Activated CD4-positive, CD25-positive, alpha-beta regulatory T cell treated with anti-CD3 and anti-CD28 coated beads, Interleukin-2, amount 50 U/mL, for 72 hours (primary cell): ENCODE data around the gene SH3RF2.

Experiments used
- DNase-seq: peaks from one replicate; pipeline ENCODE4 v3.0.0; 2021

The SH3RF2 gene

GRCh38 chr5:145923405-145923804 lies 13.0 kb upstream of the SH3RF2 start:
- DNase-seq: no peak

GRCh38 chr5:145924849-145925248 lies 11.5 kb upstream of the SH3RF2 start:
- DNase-seq: no peak

- DNase-seq: no peak
These were observed 11.0 kb upstream of the SH3RF2 start for GRCh38 chr5:145925353-145925752.

- DNase-seq: no peak
These were observed 10.6 kb upstream of the SH3RF2 start for GRCh38 chr5:145925803-145926202.

- DNase-seq: no peak
These were observed 4.7 kb upstream of the SH3RF2 start for GRCh38 chr5:145931718-145932117.

- no peak for DNase-seq
These were observed 2.1 kb upstream of the SH3RF2 start for GRCh38 chr5:145934276-145934675.

GRCh38 chr5:145937432-145938250 lies 1.3 kb downstream of the SH3RF2 start:
- DNase-seq: no peak

GRCh38 chr5:145938776-145939539 lies 2.6 kb downstream of the SH3RF2 start:
- DNase-seq: no peak

GRCh38 chr5:145939540-145940065 lies 3.2 kb downstream of the SH3RF2 start:
- DNase-seq: no peak

- no peak for DNase-seq
These were observed 4.7 kb downstream of the SH3RF2 start for GRCh38 chr5:145941096-145941447.

GRCh38 chr5:145941448-145942130 lies 5.2 kb downstream of the SH3RF2 start:
- no peak for DNase-seq

- DNase-seq: no peak
These were observed 5.8 kb downstream of the SH3RF2 start for GRCh38 chr5:145942201-145942600.

- no peak for DNase-seq
These were observed 6.4 kb downstream of the SH3RF2 start for GRCh38 chr5:145942749-145943148.

GRCh38 chr5:145943674-145944121 lies 7.3 kb downstream of the SH3RF2 start:
- DNase-seq: no peak

- no peak for DNase-seq
These were observed 8.0 kb downstream of the SH3RF2 start for GRCh38 chr5:145944328-145944727.

- DNase-seq: no peak
These were observed 9.3 kb downstream of the SH3RF2 start for GRCh38 chr5:145945620-145946111.

GRCh38 chr5:145946112-145946861 lies 9.9 kb downstream of the SH3RF2 start:
- DNase-seq: no peak

GRCh38 chr5:145947581-145947980 lies 11.2 kb downstream of the SH3RF2 start:
- DNase-seq: no peak

- DNase-seq: no peak
These were observed 11.7 kb downstream of the SH3RF2 start for GRCh38 chr5:145948047-145948446.

- no peak for DNase-seq
These were observed 12.5 kb downstream of the SH3RF2 start for GRCh38 chr5:145948921-145949320.

GRCh38 chr5:145949474-145949873 lies 13.1 kb downstream of the SH3RF2 start:
- DNase-seq: no peak

GRCh38 chr5:145951071-145951470 lies 14.7 kb downstream of the SH3RF2 start:
- no peak for DNase-seq
